ENCODE measurements around the gene ADCY1.

Gene ADCY1

GRCh38 chr7:45594745-45595535 lies 20.8 kb downstream of the ADCY1 start:
- DNase-seq (ENCODE audit: low spot score), result no peak

DNA sequence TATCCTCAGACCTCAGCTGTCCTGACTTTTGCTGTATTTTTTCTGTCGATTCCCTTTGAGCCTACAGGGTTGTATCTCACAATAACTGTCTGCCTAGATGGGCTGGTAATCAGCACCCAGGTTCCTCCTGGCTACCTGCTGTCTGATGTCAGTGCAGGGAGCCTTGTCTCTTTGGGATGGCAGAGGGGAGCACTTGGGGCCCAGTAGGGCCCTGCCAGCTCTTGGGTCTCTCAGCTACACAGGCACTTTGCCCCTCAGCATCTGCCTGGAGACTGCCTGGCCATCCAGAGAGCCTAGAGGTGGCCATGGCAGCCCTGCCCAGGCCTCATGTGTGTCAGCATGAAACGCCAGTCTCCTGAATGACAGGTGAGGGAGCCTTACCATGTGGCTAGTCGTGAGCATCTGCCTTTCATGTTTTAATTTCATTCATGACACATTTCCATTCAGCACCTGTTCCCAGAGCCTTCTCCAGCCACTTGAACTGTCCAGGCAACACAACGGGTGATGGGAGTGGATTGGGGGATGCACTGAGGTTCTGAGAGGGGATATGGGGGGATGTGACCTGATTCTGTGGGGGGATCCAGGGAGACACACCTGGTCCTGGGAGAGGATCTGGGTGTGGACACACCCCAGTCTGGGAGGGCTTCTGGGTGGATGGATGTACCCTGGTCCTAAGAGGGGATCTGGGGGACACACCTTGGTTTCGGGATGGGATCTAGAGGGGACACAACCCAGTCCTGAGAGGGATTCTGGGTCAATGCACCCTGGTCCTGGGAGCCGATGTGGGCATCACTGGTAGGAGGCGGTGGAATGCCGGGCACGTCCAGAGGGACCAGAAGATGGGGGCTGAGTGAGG lies 21.9 kb downstream of the ADCY1 start:
- no peak for DNase-seq (ENCODE audit: low spot score)

DNA sequence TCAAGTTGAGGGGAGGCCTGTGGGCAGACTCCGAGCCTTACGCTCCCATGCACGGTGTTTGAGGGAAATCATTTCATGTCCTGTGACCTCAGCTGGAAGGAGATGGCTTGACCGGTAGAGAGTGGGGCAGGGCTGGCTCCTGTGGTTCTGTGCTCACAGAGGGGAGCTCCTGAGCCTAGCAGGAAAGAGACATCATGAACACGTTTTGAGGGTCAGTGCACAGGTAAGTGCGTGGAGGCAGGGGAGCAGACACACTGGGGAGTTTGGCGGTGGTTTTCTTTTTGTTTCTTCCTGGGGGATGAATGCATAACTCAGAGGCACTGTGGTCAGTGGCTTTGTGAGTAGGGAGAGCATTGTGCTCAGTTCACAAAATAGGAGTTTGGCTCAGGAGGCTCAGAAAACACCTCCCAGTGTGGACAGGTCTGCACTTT lies 22.5 kb downstream of the ADCY1 start:
- no peak for DNase-seq (ENCODE audit: low spot score)

DNA sequence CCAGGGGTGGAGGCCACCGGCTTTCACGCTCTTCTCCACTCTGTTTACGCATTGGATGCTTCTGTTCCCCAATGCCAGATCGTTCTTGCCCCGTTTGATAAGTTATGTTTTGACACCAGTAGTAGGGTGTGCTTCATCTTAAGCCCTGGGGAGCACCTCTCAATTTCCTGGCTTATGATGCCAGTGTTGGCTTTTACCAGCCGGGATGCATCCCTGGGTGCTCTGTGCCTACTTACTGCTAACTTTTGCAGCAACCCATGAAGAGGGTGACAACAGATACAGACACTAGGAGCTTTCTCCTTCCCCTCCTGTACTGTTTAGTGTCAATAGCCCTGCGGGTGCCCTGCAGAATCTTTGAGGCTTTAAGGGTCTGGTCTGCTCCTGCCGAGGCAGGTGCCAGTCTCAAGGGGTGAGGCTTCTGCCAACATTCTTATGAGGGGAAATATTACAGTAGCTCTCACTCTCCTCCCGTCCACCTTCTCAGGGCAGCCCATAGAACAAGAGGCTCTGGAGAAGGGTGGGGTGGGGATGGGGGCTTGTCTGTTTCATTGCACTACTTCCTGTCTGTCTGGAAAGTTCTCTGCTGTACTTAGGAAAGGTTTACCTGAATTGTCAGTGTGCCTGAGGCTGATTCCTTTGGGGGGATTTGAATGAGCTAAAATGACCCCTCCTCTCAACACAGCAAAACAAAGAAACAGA lies 23.3 kb downstream of the ADCY1 start:
- no peak for DNase-seq (ENCODE audit: low spot score)

DNA sequence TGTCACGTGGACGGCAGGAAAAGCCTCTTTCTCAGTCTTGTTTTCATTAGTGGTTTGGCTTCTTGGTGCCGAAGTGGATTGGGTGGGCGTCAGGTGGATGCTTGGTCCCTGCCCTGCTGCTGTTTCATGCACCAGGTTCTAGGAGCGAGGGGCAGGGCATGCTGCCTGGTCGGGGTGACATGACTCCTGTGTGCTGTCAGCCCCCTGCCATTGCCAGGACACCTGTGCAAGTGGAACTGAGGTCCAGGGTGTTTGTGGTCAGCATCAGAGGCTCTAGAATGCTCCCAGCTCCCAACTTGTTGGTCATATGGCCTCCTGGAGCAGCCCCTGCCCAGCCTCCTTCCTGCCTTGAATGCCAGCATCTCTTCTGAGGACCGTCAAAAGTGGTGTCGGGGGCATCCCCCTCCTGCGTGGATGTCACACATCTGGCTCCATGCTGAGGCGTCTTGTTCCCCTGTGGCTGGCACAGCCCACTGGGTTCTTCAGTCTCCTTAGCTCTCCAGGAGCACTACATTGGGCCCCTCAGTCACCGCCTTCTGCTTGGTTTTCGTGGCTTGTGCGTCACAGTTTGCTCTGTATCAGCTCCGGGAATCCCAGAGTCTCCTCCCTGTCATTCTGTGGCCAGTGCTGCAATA lies 24.8 kb downstream of the ADCY1 start:
- DNase-seq (ENCODE audit: low spot score), result no peak

GRCh38 chr7:45599851-45600706 lies 25.9 kb downstream of the ADCY1 start:
- no peak for DNase-seq (ENCODE audit: low spot score)

DNA sequence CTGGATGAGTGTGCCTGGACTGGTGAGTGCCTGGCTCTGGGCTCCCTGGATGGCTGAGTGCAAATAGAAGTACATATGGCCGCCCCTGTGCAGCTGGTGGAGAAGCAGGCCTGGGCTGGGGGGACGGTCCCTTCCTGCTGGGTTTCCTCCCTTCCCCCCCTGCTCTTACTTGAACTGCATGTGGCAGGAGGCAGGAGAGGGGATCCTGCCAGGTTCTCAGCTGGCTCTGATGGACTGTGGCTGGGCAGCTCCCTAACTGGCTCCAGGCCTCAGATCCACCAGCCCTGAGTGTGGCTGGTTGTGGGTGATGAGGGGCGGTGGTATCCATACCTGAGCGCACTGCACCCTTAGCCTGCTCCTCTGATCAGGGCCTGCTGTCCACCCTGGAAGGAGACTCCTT lies 26.9 kb downstream of the ADCY1 start:
- no peak for DNase-seq (ENCODE audit: low spot score)

GRCh38 chr7:45601816-45602540 lies 27.8 kb downstream of the ADCY1 start:
- DNase-seq (ENCODE audit: low spot score), result no peak

- no peak for DNase-seq (ENCODE audit: low spot score)
Measured at GRCh38 chr7:45606050-45606449, 31.9 kb downstream of the ADCY1 start.

- no peak for DNase-seq (ENCODE audit: low spot score)
Measured at GRCh38 chr7:45606931-45607330, 32.8 kb downstream of the ADCY1 start.

DNA sequence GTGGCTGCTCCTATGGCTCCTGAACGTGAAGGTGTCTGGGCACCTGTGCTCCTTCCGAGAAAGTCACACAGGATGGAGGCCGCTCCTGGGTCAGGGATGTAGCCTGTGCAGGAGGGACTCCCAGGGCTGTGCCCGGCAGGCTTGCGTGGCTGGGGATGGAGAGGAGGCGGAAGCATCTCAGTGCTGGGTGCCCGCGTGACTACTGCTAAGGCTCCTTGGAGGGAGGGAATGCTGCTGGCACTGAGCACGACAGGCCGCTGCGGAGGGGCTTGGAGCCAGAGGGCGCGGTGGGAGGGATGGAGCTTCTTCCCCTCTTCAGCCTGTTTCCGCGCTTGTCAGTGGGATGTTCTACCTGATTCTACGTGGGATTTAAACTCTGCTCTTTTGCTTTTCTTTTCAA lies 35.0 kb downstream of the ADCY1 start:
- no peak for DNase-seq (ENCODE audit: low spot score)

DNA sequence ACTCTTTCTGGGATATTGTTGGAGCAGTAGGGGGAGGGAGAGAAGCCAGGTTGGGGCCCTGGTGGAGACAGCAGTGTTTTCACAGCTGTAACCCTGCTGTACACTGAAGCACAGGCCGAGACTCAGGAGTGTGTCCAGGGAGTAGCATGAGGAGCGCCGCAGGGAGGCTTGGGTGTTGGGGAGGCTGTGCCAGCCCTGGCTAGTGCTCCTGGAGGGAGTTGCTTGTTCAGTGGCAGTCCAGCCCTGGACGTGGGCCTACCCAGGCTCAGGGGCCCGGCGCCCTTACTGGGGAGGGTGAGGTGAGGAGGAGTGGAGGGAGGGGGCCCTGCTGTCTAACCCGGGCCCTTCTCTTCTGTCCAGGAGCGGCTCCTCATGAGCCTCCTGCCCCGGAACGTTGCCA lies 35.9 kb downstream of the ADCY1 start:
- no peak for DNase-seq (ENCODE audit: low spot score)

GRCh38 chr7:45610660-45611299 lies 36.6 kb downstream of the ADCY1 start:
- no peak for DNase-seq (ENCODE audit: low spot score)

DNA sequence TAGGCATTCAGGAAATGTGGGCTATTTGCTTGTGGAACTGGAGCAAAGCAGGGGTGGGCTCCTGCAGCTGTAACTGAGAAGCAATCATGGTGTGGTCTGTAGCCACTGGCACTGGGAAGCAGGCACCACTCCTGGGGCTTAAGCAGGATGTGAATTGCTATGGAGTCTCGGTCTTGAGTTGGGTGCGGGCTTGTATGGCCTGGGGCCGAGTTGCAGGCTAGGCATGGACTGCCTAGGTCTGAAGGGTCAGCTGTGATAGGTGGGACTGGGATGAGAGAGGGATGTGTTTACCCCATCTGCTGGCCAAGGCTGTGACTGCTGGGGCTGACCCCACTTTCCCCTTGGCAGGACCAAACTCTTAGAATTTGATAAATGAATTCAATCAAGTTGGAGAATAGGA lies 43.0 kb downstream of the ADCY1 start:
- DNase-seq (ENCODE audit: low spot score), result no peak

- no peak for DNase-seq (ENCODE audit: low spot score)
Measured at GRCh38 chr7:45622058-45622457, 47.9 kb downstream of the ADCY1 start.

GRCh38 chr7:45623157-45623556 lies 49.0 kb downstream of the ADCY1 start:
- no peak for DNase-seq (ENCODE audit: low spot score)

- DNase-seq (ENCODE audit: low spot score), result no peak
Measured at GRCh38 chr7:45623740-45624391, 49.7 kb downstream of the ADCY1 start.

- no peak for DNase-seq (ENCODE audit: low spot score)
Measured at GRCh38 chr7:45624392-45624760, 50.2 kb downstream of the ADCY1 start.

- no peak for DNase-seq (ENCODE audit: low spot score)
Measured at GRCh38 chr7:45625067-45625466, 50.9 kb downstream of the ADCY1 start.
